ENCODE measurements around the gene THOC2.
A peak's percentile ranks its signal among the peaks of the same experiment; 100 is the strongest.
"Not testable (repeated sequence)": the region's sequence is repeated elsewhere in the genome, so short reads cannot be mapped to it uniquely, and the experiment has no call there.

THOC2 gene, protein sequence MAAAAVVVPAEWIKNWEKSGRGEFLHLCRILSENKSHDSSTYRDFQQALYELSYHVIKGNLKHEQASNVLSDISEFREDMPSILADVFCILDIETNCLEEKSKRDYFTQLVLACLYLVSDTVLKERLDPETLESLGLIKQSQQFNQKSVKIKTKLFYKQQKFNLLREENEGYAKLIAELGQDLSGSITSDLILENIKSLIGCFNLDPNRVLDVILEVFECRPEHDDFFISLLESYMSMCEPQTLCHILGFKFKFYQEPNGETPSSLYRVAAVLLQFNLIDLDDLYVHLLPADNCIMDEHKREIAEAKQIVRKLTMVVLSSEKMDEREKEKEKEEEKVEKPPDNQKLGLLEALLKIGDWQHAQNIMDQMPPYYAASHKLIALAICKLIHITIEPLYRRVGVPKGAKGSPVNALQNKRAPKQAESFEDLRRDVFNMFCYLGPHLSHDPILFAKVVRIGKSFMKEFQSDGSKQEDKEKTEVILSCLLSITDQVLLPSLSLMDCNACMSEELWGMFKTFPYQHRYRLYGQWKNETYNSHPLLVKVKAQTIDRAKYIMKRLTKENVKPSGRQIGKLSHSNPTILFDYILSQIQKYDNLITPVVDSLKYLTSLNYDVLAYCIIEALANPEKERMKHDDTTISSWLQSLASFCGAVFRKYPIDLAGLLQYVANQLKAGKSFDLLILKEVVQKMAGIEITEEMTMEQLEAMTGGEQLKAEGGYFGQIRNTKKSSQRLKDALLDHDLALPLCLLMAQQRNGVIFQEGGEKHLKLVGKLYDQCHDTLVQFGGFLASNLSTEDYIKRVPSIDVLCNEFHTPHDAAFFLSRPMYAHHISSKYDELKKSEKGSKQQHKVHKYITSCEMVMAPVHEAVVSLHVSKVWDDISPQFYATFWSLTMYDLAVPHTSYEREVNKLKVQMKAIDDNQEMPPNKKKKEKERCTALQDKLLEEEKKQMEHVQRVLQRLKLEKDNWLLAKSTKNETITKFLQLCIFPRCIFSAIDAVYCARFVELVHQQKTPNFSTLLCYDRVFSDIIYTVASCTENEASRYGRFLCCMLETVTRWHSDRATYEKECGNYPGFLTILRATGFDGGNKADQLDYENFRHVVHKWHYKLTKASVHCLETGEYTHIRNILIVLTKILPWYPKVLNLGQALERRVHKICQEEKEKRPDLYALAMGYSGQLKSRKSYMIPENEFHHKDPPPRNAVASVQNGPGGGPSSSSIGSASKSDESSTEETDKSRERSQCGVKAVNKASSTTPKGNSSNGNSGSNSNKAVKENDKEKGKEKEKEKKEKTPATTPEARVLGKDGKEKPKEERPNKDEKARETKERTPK (N-terminal part only)

DNA sequence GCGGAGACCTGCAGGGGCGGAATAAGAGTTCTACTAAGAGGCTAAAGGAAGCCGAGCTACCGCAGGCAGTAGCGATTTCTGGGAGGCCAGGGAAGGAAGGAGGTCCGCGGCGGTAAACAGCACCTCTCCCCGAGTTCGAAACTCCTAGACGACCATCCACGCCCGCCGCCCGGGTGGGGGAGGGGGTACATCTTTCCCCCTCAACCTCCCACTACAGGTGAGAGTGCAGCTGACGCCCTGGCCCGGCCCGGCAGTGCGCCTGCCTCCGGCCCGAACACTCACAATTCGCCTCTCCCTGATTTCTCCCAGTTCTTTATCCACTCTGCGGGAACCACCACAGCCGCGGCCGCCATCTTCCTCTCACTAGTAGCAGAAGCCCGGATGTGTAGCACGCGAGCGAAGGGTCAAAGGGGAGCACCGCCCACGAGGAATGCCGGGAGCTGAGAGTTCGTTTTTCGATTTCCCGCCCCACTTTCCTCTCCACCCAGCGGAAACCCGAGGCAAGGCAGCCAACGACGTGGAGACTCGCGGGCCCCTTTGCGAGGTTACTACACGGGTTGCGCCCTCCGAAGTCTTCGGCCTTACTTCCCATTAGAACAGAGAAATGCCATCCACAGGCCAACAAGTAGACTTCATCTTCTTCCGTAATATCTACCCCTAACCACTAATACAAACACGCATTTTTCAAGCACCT is at the start of gene THOC2:
Gene THOC2, minus strand, starts transcription at position 383 of the 694 bp plus-strand sequence. Its CDS starts 30 bp downstream, at position 353.
- peak; percentile 71 for DNase-seq

DNA sequence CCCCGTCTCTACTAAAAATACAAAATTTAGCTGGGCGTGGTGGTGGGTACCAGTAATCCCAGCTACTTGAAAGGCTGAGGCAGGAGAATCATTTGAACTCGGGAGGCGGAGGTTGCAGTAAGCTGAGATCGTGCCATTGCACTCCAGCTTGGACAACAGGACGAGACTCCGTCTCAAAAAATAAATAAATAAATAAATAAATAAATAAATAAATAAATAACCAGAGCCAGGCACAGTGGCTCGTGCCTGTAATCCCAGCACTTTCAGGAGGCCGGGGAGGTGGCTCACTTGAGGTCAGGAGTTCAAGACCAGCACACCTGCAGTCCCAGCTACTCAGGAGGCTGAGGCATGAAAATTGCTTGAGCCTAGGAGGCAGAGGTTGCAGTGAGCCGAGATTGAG is 48.9 kb upstream of the THOC2 start:
- DNase-seq: not testable (repeated sequence)

DNA sequence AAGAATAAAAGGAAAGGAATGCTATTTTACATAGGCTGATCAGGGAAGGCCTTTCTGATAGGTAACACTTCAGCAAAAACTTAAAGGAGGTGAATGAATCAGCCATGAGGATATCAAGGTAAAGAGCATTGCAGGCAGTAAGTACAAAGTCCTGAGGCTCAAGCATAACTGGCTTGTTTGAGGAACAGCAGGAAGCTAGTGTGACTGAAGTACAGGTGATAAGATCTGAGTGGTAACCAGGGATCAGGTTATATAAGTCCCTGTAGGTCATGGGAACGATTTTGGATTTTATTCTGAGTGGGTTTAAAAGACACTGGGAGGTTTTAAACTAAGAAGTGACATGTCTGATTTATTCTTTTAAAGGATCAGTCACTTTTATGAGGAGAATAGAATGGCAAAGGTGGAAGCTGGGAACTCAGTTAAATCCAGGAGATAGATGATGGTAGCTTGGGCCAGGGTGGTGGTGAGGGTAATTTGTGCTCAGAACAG is 47.1 kb upstream of the THOC2 start:
- DNase-seq: no peak

DNA sequence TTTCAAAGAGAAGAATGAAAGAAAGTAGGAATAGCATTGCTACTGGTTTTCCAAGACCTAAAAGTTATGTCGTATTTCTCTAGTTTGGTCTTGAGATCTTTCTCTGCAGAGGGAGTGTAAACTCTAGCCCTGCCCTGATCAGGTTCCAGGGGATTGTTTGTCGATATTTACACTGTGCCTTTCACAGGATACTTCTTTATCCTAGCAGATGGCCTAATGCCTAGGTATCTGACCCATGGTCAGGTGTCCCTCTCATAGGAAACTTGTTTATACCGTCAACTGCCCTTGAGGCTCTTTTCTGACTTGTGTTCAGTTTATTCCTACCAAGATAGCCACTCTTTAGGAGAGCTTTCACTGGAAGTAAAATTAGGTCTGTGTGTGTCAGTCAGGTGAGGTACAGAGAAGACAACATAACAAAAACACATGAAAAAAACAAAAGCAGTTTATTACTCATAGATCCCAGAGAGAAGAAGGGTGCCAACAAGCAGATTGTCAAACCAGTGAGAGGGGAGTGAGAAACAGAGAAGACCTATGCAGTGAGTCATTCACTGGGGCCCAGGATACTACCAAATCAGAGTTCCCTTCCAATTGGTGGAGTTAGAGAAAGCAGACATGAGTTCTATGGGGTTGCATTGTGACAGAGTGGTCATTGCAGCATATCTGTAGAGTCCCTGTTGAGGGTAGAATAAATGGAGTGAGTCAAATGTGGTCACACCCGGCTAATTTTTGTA is 40.6 kb upstream of the THOC2 start:
- DNase-seq: no peak

DNA sequence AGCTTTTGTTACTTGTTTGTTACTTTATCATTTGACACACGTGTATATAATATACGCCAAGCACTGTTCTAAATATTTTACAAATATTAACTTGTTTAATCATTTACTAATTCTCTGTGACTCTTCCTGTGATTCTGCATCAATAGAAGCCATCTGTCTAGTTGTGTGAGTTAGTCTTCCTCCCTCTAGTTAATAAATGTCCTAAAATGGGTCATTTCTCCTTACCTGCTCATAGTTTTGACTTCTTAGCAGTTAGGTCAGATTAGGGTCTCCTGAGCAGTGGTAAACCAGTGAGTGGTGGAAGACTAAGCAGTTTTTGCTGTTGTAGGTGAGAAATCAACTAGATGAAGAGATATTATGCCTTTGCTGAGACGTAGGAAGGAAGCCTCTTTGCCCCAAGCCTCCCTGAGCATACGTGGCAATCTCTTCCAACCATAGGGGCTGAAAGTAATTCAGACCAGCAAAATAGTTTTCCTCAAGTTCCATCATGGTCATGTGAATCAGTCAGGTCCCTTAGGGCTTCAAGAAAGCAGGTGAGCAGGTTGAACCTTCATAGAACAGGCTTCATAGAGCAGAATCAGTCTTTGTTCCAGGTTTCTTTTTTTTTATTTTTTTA is 38.7 kb upstream of the THOC2 start:
- no peak for DNase-seq

DNA sequence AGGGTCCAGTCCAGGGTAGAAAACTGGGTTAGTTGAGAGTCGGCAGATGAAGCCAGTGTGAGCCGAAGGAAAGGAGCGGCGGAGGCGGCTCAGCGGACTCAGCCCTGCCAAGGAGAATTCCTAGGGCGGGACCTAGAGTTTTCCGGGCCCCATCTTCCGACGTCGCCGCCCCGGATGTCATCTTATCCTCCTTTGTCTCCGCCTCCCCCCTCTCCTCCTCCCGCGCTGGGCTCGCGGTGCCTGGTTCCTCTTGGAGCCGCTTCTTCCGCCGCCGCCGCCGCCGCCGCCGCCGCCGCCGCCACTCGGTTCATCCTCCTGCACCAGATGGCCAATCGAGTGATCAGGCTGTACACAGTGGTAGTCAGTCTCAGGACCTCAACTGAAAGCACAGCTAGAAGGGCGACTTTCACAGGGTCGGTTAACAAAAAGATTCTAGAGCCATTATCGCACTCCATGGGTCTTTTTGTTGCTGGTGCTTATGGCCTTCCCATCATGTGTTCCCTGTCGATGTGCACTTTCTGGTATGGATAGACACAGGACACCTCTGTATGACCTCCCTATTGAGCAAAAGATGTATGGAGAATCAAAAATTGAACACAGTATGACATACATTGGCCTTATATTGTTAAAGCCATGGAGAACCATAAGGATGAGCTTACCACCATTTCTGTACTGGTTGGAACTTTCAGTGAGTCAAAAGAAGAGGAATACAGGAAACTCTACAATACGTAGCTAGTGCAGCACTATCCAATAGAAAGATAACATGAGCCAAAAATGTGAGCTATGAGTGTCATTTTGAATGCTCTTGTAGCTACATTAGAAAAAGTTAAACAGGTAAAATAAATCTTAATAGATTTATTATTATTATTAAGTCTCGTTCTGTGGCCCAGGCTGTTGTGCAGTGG is 32.4 kb upstream of the THOC2 start:
- peak; percentile 31 for DNase-seq

DNA sequence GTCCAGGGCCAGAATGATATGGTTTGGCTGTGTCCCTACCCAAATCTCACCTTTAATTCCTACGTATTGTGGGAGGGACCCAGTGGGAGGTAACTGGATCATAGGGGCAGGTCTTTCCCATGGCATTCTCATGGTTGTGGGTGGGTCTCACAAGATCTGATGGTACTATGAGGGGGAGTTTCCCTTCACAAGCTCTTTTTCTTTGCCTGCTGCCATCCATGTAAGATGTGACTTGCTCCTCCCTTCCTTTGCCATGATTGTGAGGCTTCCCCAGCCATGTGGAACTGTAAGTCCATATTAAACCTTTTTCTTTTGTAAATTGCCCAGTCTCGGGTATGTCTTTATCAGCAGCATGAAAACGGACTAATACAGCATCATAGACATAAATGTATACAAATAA is 27.0 kb upstream of the THOC2 start:
- not testable (repeated sequence) for DNase-seq

DNA sequence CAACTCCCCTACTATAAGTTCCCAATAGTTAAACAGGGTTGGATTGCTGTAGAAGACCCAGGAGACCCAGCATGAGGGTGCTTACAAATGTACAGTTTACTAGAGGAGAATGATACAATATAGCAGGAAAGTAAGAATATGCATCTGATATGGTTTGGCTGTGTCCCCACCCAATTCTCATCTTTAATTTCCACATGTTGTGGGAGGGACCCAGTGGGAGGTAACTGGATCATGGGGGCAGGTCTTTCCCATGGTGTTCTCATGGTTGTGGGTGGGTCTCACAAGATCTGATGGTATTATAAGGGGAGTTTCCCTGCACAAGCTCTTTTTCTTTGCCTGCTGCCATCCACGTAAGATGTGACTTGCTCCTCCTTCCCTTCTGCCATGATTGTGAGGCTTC is 24.9 kb upstream of the THOC2 start:
- not testable (repeated sequence) for DNase-seq

DNA sequence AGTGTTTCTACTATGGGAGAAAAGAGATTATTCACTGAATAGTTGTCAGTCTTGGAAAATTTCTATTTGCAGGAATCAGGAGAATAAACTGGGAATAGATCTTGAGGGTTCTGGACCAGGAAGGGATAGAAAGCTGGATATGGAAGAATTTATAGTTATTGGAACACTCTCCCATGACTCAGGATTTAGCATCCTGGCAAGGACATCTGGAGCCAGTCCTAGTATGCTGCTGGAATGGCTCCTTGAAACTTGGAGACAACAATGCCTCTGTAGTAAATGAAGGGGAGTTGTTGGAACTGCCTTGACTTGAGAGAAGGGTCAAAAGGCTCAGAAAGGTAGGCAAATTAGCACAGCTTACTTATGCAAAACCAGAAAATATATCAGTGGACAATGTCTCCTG is 23.5 kb upstream of the THOC2 start:
- no peak for DNase-seq

DNA sequence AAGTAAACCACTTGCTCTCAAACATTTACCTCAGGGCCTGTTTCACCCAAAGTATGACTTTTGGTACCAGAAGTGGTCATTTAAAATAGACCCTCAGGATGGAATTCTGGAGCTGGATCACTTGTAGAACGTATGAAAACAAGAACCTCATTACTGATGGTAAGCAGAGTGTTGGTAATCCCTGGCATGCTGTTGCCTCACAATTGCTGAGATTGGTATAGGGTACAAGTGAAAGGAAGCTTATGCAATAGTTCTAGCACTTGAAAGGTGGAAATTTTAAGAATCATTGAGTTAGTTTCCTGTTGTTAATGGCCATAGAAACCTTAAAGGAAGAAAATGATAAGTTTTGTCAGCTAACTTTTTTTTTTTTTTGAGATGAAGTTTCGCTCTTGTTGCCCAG is 22.3 kb upstream of the THOC2 start:
- no peak for DNase-seq

DNA sequence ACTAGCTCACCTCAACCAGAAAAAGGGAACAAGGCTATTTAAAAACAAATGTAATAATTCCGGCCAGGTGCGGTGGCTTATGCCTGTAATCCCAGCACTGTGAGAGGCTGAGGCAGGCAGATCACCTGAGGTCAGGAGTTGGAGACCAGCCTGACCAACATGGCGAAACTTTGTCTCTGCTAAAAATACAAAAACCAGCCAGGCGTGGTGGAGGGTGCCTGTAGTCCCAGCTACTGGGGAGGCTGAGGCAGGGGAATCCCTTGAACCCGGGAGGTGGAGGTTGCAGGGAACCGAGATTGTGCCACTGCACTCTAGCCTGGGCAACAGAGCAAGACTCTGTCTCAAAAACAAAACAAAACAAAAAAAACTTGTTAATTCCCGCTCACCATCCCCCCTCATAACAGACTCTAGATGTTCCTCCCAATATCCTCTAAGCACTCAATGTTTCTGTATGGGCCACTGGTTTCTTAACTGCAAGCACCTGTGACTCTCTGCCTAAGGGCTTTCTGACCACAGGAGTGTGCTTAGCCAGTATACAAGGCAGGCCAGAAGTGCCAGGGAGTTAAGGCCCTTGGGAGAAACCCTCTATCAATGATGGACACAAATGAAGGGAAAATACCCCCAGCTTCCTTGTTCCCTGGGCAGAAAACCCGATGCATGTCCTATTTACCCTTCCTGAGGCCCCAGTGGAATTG is 21.0 kb upstream of the THOC2 start:
- no peak for DNase-seq

DNA sequence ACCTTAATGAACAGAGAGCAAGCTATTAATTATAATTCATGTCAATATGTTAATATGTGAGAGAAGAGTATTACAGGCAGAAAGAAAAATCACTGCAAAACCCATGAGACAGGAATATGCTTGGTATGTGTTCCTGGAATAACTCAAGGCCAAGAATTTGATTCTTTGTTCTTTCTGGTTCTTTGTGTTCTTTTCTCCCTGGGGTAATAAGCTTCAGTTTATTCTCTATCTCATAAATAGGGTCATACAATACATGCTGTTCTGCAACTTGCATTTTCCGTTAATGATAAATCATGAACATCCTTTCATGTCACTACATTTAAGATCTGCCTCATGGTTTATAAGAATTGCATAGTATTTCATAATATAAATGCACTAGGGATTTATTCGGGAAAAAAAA is 16.8 kb upstream of the THOC2 start:
- DNase-seq: no peak

DNA sequence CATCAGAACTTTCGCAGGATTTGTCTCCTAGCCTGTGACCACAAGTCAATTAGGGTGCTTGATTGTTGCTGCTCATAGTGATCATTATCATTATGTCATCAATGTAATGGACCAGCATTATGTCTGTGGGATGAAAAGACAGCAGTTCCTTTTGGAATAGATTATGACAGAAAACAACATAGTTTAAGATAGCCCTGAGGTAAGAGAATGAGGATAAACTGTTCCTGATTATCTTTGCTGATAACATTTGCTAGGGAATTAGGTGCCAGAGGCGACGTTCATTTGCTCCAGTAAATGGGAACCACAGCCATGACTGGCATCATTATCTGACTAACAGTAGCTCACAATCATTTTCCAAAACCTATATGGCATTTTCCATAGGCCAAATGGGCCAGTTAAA is 12.7 kb upstream of the THOC2 start:
- DNase-seq: no peak

DNA sequence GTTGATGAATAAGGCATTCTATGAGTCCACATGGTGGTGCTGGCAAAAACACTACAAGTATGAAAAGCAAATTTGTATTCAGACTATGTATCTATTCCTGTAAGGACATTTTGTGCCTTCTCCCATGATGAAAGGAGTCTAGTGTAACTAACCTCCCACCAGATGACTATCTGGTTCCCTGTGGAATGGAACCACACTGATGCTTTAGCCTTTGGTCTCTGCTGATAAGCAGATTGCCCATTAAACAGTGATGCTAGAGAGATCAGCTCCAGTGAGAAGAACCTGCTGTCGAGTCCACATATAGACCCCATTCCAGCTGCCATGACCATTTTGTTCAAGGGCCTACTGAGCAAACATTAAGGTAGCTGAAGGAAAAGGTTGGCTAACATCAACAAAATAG is 10.5 kb upstream of the THOC2 start:
- no peak for DNase-seq

DNA sequence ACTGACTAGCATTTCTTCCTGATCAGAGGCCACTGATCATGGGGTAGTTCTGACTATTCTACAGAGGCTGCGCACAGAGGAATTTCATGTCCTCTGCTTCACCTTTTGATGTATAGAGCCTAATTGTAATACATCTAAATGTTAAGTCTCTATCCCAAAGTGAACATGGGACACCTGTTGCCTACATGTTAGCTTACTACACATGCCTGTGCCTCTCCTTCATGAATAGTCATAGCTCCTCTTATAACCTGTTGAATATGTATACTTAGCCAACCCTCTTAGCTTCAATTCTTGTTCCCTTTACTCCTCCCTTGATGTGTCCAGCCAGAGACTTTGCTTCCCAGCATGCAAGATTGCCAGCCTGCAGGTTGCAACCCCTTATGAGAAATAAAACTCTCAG is 9.6 kb upstream of the THOC2 start:
- no peak for DNase-seq

DNA sequence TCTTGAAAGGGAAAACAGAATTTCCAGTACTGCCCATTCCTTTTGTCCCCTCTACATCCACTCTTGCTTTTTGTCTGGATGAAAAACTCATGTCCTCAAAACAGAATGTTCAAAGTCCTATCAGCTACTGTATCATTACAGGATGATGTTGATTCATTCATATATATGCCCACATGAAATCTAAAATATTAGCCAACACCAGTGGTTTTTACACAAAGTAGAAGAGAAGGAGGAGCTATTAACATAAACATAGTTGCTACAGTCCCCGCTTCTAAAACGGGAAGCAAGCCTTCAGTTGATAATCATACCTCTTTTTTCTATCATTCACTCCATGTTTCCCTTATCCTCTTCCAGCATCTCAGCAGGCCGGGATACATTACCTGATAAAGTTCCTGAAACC is 7.7 kb upstream of the THOC2 start:
- DNase-seq: no peak

DNA sequence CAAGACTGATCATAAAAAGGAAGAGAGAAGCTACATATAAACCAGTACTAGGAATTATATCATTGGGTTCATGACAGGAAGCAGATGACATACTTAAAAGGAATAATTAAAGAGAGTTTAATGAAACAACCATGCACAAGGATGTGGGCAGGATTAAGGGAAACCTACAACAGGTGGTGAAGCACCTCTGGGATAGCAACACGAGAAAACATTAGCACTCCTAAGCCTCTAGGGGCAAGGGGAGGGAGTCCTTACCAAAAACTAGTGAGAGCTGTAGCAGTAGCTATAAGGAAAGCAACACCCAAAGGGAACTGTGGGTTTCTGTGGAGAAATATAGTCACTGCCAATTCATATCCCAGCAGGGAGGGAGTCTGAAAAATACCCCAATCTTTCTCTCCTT is 7.2 kb upstream of the THOC2 start:
- no peak for DNase-seq

DNA sequence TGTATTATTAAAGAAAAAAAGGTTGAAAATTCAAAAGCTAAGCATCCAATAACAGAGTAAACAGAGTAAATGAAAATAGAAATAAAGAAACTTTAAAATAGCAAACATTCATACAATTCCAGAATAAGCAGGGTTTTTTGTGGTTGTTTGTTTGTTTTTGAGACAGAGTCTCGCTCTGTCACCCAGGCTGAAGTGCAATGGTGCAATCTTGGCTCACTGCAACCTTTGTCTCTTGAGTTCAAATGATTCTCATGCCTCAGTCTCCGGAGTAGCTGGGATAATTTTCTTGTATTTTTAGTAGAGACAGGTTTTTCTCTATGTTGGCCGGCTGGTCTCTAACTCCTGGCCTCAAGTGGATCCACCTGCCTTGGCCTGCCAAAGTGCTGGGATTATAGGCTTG is 6.6 kb upstream of the THOC2 start:
- no peak for DNase-seq

DNA sequence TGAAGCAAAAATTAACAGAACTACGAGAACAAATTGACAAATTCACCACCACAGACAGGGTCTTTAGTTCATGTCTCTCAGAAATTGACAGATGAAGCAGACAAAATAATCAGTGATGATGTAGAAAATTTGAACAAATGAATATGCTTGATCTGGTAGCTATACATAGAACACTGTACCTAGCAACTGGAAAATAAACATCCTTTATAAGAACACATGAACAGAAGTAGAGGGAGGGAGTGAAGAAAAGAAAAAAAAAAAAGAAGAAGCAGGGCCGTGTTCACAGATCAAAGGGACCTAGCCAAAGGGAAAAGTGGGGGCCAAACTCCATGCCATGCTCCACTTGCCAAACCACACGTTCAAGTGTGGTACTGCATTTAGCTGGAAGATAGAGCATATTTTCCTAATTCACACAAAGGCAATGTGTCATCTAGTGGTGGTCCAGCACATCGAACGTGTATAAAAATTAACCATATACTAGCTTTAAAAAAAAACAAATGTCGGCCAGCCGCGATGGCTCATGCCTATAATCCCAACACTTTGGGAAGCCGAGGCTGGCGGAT is 5.6 kb upstream of the THOC2 start:
- DNase-seq: no peak

Measured in GF-D8 (cell line).